ENCODE measurements around the gene MAP1LC3C.
"Not testable (repeated sequence)": the region's sequence is repeated elsewhere in the genome, so short reads cannot be mapped to it uniquely, and the experiment has no call there.

Gene MAP1LC3C

GRCh38 chr1:242004751-242005495 is 6.0 kb upstream of the MAP1LC3C start:
- no peaks in the 10 kb centered on the region for H3K4me1 Mint-ChIP-seq
- no peaks in the 10 kb centered on the region for H3K36me3 Mint-ChIP-seq
- DNase-seq (ENCODE audit: low spot score in 2 of 2) (no peak), ATAC-seq (ENCODE audit: low read depth) (no peak)
- peaks cover 6% of the 10 kb centered on the region for H3K27me3 Mint-ChIP-seq
- no peak overlapping the region for H3K4me3 Mint-ChIP-seq
- no peak overlapping the region for H3K27ac Mint-ChIP-seq
- H3K9me3 Mint-ChIP-seq, result no peaks in the 10 kb centered on the region

- DNase-seq (ENCODE audit: low spot score in 2 of 2) (no peak), ATAC-seq (ENCODE audit: low read depth) (no peak)
- Mint-ChIP-seq H3K4me3 (no peak overlapping the region), H3K9me3 (no peaks in the 10 kb centered on the region), H3K4me1 (peaks cover 3% of the 10 kb centered on the region), H3K27me3 (peaks cover 2% of the 10 kb centered on the region), H3K36me3 (no peaks in the 10 kb centered on the region), H3K27ac (no peak overlapping the region)
Observed at GRCh38 chr1:242002510-242002909, 3.6 kb upstream of the MAP1LC3C start.

GRCh38 chr1:242002072-242002471 is 3.2 kb upstream of the MAP1LC3C start:
- ATAC-seq (ENCODE audit: low read depth), result no peak
- H3K9me3 Mint-ChIP-seq, result no peaks in the 10 kb centered on the region
- peaks cover 3% of the 10 kb centered on the region for H3K4me1 Mint-ChIP-seq
- H3K4me3 Mint-ChIP-seq, result no peak overlapping the region
- peaks cover 2% of the 10 kb centered on the region for H3K27me3 Mint-ChIP-seq
- no peak overlapping the region for H3K27ac Mint-ChIP-seq
- no peaks in the 10 kb centered on the region for H3K36me3 Mint-ChIP-seq
- no peak for DNase-seq (ENCODE audit: low spot score in 2 of 2)

GRCh38 chr1:242000434-242000833 is 1.5 kb upstream of the MAP1LC3C start:
- no peak for ATAC-seq (ENCODE audit: low read depth)
- Mint-ChIP-seq H3K27ac (no peak overlapping the region), H3K9me3 (no peaks in the 10 kb centered on the region), H3K36me3 (no peaks in the 10 kb centered on the region), H3K27me3 (peaks cover 2% of the 10 kb centered on the region), H3K4me1 (peaks cover 3% of the 10 kb centered on the region), H3K4me3 (no peak overlapping the region)
- no peak for DNase-seq (ENCODE audit: low spot score in 2 of 2)

- peak; percentile 88 for ATAC-seq (ENCODE audit: low read depth)
- Mint-ChIP-seq H3K4me3 (peak overlapping the region; percentile 78), H3K27ac (no peak overlapping the region), H3K27me3 (peaks cover 2% of the 10 kb centered on the region), H3K36me3 (no peaks in the 10 kb centered on the region), H3K9me3 (no peaks in the 10 kb centered on the region), H3K4me1 (peaks cover 3% of the 10 kb centered on the region)
- DNase-seq (ENCODE audit: low spot score in 2 of 2), result peak; percentile 43 to 61
Observed at GRCh38 chr1:241998412-241998921, 431 bp downstream of the MAP1LC3C start.

- Mint-ChIP-seq H3K36me3 (no peaks in the 10 kb centered on the region), H3K27ac (no peak overlapping the region), H3K4me1 (peaks cover 3% of the 10 kb centered on the region), H3K4me3 (no peak overlapping the region), H3K27me3 (no peaks in the 10 kb centered on the region), H3K9me3 (no peaks in the 10 kb centered on the region)
- no peak for ATAC-seq (ENCODE audit: low read depth)
- no peak for DNase-seq (ENCODE audit: low spot score in 2 of 2)
Observed at GRCh38 chr1:241997401-241997998, 1.4 kb downstream of the MAP1LC3C start.

GRCh38 chr1:241994171-241994570 is 4.7 kb downstream of the MAP1LC3C start:
- peaks cover 3% of the 10 kb centered on the region for H3K4me1 Mint-ChIP-seq
- no peak for ATAC-seq (ENCODE audit: low read depth)
- no peak for DNase-seq (ENCODE audit: low spot score in 2 of 2)
- H3K27me3 Mint-ChIP-seq, result peaks cover 5% of the 10 kb centered on the region
- H3K36me3 Mint-ChIP-seq, result no peaks in the 10 kb centered on the region
- H3K9me3 Mint-ChIP-seq, result no peaks in the 10 kb centered on the region
- H3K4me3 Mint-ChIP-seq, result no peak overlapping the region
- no peak overlapping the region for H3K27ac Mint-ChIP-seq

GRCh38 chr1:241992734-241993133 is 6.2 kb downstream of the MAP1LC3C start:
- ATAC-seq (ENCODE audit: low read depth) (no peak), DNase-seq (ENCODE audit: low spot score in 2 of 2) (no peak)
- Mint-ChIP-seq H3K27ac (no peak overlapping the region), H3K27me3 (peaks cover 5% of the 10 kb centered on the region), H3K9me3 (no peaks in the 10 kb centered on the region), H3K36me3 (no peaks in the 10 kb centered on the region), H3K4me3 (no peak overlapping the region), H3K4me1 (no peaks in the 10 kb centered on the region)

GRCh38 chr1:241990040-241990439 is 8.9 kb downstream of the MAP1LC3C start:
- ATAC-seq (ENCODE audit: low read depth), result no peak
- H3K36me3 Mint-ChIP-seq, result no peaks in the 10 kb centered on the region

GRCh38 chr1:241988389-241988930 is 10.4 kb downstream of the MAP1LC3C start:
- not testable (repeated sequence) for ATAC-seq (ENCODE audit: low read depth); H3K27ac Mint-ChIP-seq; H3K36me3 Mint-ChIP-seq; H3K27me3 Mint-ChIP-seq; H3K4me1 Mint-ChIP-seq; H3K4me3 Mint-ChIP-seq; DNase-seq (ENCODE audit: low spot score in 2 of 2); H3K9me3 Mint-ChIP-seq

More at GRCh38 chr1:241990040-241990439, 8.9 kb downstream of the MAP1LC3C start:
- no peaks in the 10 kb centered on the region for H3K9me3 Mint-ChIP-seq
- H3K4me3 Mint-ChIP-seq, result no peak overlapping the region
- H3K27me3 Mint-ChIP-seq, result peaks cover 5% of the 10 kb centered on the region
- H3K4me1 Mint-ChIP-seq, result no peaks in the 10 kb centered on the region
- no peak for DNase-seq (ENCODE audit: low spot score in 2 of 2)
- no peak overlapping the region for H3K27ac Mint-ChIP-seq

GRCh38 chr1:241985787-241986186 is 13.1 kb downstream of the MAP1LC3C start:
- Mint-ChIP-seq H3K4me1 (peaks cover 2% of the 10 kb centered on the region), H3K27me3 (peaks cover 2% of the 10 kb centered on the region)
- ATAC-seq (ENCODE audit: low read depth), result no peak

GRCh38 chr1:241979926-241980325 is 19.0 kb downstream of the MAP1LC3C start:
- no peak overlapping the region for H3K27ac Mint-ChIP-seq
- no peaks in the 10 kb centered on the region for H3K9me3 Mint-ChIP-seq
- H3K36me3 Mint-ChIP-seq, result no peaks in the 10 kb centered on the region
- DNase-seq (ENCODE audit: low spot score in 2 of 2) (no peak), ATAC-seq (ENCODE audit: low read depth) (no peak)
- no peak overlapping the region for H3K4me3 Mint-ChIP-seq
- no peaks in the 10 kb centered on the region for H3K27me3 Mint-ChIP-seq
- H3K4me1 Mint-ChIP-seq, result peaks cover 2% of the 10 kb centered on the region

More at GRCh38 chr1:241985787-241986186, 13.1 kb downstream of the MAP1LC3C start:
- no peak for DNase-seq (ENCODE audit: low spot score in 2 of 2)
- Mint-ChIP-seq H3K27ac (no peak overlapping the region), H3K4me3 (no peak overlapping the region), H3K36me3 (no peaks in the 10 kb centered on the region), H3K9me3 (no peaks in the 10 kb centered on the region)

GRCh38 chr1:241979071-241979470 is 19.8 kb downstream of the MAP1LC3C start:
- no peaks in the 10 kb centered on the region for H3K9me3 Mint-ChIP-seq
- no peaks in the 10 kb centered on the region for H3K36me3 Mint-ChIP-seq
- H3K27ac Mint-ChIP-seq, result no peak overlapping the region
- H3K4me1 Mint-ChIP-seq, result peaks cover 2% of the 10 kb centered on the region
- no peaks in the 10 kb centered on the region for H3K27me3 Mint-ChIP-seq
- ATAC-seq (ENCODE audit: low read depth) (no peak), DNase-seq (ENCODE audit: low spot score in 2 of 2) (no peak)
- H3K4me3 Mint-ChIP-seq, result no peak overlapping the region

GRCh38 chr1:241976229-241976628 is 22.7 kb downstream of the MAP1LC3C start:
- Mint-ChIP-seq H3K36me3 (no peaks in the 10 kb centered on the region), H3K4me1 (no peaks in the 10 kb centered on the region), H3K27me3 (peaks cover 2% of the 10 kb centered on the region), H3K27ac (no peak overlapping the region), H3K4me3 (no peak overlapping the region), H3K9me3 (no peaks in the 10 kb centered on the region)
- ATAC-seq (ENCODE audit: low read depth), result no peak
- no peak for DNase-seq (ENCODE audit: low spot score in 2 of 2)
